Upper lobe of right lung (tissue), 1 donor: ENCODE measurements around the gene DHCR7. TPM values are rescaled to one million over a fixed set of nuclear protein-coding genes. Genes with fewer than 3 reads are reported as not detected.

Experiments used
- ATAC-seq: fragments of 200-7000 bp; cut with Tn5 transposase; one replicate; pipeline ENCODE4 v1.9.1; 2020; ENCODE audit warnings: mild to moderate bottlenecking, moderate library complexity
- DNase-seq: peaks from one replicate; pipeline ENCODE4 v3.0.0-alpha.2; 2020
- H3K27ac ChIP-seq: fragments of 200-600 bp; one replicate; pipeline ENCODE4 v1.8.0; 2022
- H3K27me3 ChIP-seq: fragments of 200-600 bp; one replicate; pipeline ENCODE4 v1.8.0; 2022; ENCODE audit warnings: mild to moderate bottlenecking
- H3K36me3 ChIP-seq: fragments of 200-600 bp; one replicate; pipeline ENCODE4 v1.8.0; 2022
- H3K4me1 ChIP-seq: fragments of 200-600 bp; one replicate; pipeline ENCODE4 v1.8.0; 2022
- H3K4me3 ChIP-seq: fragments of 200-600 bp; one replicate; pipeline ENCODE4 v1.8.0; 2022; ENCODE audit warnings: mild to moderate bottlenecking
- H3K9me3 ChIP-seq: fragments of 200-600 bp; one replicate; pipeline ENCODE4 v1.8.0; 2022
- intact Hi-C: fragments of 100-400 bp; cut with DNase I; formaldehyde crosslinking; loops from one replicate; pipeline ENCODE4 v1.11.0; 2022
- total RNA-seq: library from RNA; stranded (reverse); fragmentation: NEBNext Ultra II Directional; extraction: Animal tissue kit (Norgen Biotek cat#: 25700); gene quantifications from one replicate; pipeline ENCODE4 v1.2.1, GENCODE V29; 2021
- TF ChIP-seq, protein P1 (sequence below): fragments of 200-600 bp; IDR thresholded peaks from one replicate; pipeline ENCODE4 v1.8.0; 2022; ENCODE audit warnings: antibody characterized with exemption
- donor health status: DM: no; HTN: yes; CAD: no; lungs with severe emphysema.

Gene DHCR7
- total RNA-seq, 1 donor from 2014 or later: 105 TPM

DNA sequence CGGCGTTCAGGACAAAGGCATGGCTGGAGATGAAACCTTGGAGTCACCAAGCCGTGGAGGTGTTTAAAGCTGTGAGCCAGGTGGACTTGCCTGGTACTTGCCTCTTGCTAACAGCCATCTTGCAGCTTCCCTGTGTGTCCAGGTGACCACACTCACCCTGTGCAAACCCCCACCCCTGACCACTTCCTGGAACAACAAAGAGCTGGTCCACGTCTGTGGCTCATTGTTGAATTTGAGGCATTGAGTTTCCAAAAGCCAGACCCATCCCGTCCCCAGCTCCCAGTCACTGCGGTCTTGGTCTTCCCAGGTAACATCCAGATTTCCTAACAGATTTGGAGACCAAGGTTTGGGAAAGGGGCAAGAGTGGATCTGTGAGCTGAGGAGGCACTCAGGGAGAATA, 18.5 kb downstream of the DHCR7 start:
- peak; percentile 26 for DNase-seq

DNA sequence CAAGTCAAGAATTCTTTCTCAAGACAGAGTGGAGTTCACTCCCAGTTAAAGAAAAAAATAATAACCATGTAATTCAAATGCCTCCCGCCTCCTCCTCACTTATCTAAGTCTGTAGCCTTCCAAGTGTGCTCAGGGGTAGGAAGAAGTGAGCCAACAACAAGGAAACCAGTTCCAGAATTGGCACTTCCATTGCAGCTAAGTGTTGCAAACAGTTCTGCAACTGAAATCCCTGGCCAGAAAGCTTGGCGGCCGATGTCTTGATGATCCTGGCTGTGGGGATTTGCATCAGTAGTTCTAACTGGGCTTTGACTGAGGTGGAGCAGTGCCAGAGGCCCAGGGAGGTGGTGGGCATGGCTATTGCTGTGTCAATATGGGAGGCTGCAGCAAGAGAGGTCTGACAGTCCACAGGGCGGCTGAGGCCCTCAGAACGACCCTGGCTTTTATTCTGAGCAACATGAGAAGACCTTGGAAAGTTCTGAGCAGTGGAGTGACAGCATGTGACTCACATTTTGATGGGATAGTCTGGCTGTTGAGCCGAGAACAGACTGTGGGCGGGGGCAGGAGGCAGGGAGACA, 19.2 kb downstream of the DHCR7 start:
- peaks cover 9% of the 10 kb centered on the region for H3K4me1 ChIP-seq
- TF ChIP-seq, protein P1, sequence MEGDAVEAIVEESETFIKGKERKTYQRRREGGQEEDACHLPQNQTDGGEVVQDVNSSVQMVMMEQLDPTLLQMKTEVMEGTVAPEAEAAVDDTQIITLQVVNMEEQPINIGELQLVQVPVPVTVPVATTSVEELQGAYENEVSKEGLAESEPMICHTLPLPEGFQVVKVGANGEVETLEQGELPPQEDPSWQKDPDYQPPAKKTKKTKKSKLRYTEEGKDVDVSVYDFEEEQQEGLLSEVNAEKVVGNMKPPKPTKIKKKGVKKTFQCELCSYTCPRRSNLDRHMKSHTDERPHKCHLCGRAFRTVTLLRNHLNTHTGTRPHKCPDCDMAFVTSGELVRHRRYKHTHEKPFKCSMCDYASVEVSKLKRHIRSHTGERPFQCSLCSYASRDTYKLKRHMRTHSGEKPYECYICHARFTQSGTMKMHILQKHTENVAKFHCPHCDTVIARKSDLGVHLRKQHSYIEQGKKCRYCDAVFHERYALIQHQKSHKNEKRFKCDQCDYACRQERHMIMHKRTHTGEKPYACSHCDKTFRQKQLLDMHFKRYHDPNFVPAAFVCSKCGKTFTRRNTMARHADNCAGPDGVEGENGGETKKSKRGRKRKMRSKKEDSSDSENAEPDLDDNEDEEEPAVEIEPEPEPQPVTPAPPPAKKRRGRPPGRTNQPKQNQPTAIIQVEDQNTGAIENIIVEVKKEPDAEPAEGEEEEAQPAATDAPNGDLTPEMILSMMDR: no peak
- H3K27me3 ChIP-seq: no peaks in the 10 kb centered on the region
- no peaks in the 10 kb centered on the region for H3K9me3 ChIP-seq
- ATAC-seq (peak; percentile 58), DNase-seq (peak; percentile 65)
- H3K4me3 ChIP-seq: no peak overlapping the region
- no peaks in the 10 kb centered on the region for H3K36me3 ChIP-seq
- intact Hi-C loops: no loop called here
- no peak overlapping the region for H3K27ac ChIP-seq

More for the DNA sequence above, 18.5 kb downstream of the DHCR7 start:
- no peaks in the 10 kb centered on the region for H3K27me3 ChIP-seq
- TF ChIP-seq, protein P1: no peak
- no peaks in the 10 kb centered on the region for H3K9me3 ChIP-seq
- no peak overlapping the region for H3K27ac ChIP-seq
- intact Hi-C loops: no loop called here
- no peak for ATAC-seq
- H3K36me3 ChIP-seq: peaks cover 1% of the 10 kb centered on the region
- no peak overlapping the region for H3K4me3 ChIP-seq
- H3K4me1 ChIP-seq: peaks cover 9% of the 10 kb centered on the region

DNA sequence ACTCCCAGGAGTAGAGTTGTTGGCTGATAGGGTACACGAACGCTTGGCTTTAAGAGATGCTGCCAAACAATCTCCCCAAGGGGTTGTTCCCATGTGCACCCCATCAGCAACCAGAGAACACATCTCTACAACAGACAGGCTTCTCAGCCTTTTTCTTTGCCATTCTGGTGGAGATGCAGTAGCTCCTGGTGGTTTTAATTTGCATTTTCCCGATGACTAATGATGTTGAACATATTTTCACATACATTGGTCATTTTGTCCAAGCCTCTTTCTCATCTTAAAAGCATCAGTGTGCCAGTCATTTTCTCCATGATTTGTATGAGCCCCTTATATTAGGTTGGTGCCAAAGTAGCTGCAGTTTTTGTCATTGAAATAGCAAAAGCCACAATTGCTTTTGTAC, 21.8 kb downstream of the DHCR7 start:
- no peak for ATAC-seq
- intact Hi-C loops: no loop called here
- H3K27ac ChIP-seq: no peak overlapping the region
- peaks cover 9% of the 10 kb centered on the region for H3K4me1 ChIP-seq
- peaks cover 4% of the 10 kb centered on the region for H3K27me3 ChIP-seq
- H3K4me3 ChIP-seq: no peak overlapping the region
- no peaks in the 10 kb centered on the region for H3K9me3 ChIP-seq
- TF ChIP-seq, protein P1: no peak
- DNase-seq: no peak
- H3K36me3 ChIP-seq: no peaks in the 10 kb centered on the region

DNA sequence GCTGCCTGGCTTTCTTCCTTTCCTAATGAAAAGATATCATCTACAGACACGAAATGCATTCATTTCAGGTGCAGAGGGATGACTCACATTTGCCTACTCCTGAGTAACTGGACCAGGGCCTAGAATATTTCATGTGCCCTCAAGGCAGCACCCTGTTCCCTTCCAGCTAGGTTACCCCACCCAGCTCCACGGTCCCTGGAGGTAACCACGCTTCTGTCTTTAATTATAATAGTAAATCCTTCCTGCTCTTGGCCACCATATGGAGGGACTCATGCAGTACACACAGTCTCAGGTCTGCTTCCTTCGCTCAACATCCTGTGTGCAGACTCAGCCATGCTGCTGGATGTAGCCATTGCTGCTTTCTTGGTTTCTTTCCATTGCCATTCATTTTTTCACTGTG, 22.3 kb downstream of the DHCR7 start:
- intact Hi-C loops: no loop called here
- H3K36me3 ChIP-seq: no peaks in the 10 kb centered on the region
- no peak overlapping the region for H3K4me3 ChIP-seq
- no peak overlapping the region for H3K27ac ChIP-seq
- no peaks in the 10 kb centered on the region for H3K9me3 ChIP-seq
- peak; percentile 22 for DNase-seq
- peaks cover 9% of the 10 kb centered on the region for H3K4me1 ChIP-seq
- peaks cover 4% of the 10 kb centered on the region for H3K27me3 ChIP-seq
- ATAC-seq: no peak
- TF ChIP-seq, protein P1: no peak

DNA sequence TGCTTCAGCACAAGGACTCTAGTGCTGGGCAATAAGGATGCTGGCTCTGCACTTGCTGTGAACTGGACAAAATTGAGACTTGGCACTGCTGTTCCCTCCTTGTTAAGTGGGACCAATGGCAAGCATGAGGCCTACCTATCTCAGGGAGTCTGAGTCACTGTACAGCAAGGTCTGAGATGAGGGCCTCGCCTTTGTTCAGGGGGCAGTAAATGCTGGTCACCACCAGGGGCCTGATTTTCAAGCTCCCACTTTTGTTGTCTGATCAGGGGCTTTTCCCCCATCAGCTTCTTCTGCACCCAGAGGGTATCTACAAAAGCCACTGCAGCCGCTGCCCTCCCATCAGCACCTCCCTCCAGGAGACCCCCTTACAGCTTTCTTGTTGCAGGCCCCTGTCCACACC, 22.8 kb downstream of the DHCR7 start:
- Histone ChIP-seq H3K36me3 (no peaks in the 10 kb centered on the region), H3K27ac (no peak overlapping the region), H3K4me1 (peaks cover 9% of the 10 kb centered on the region), H3K27me3 (peaks cover 4% of the 10 kb centered on the region), H3K4me3 (no peak overlapping the region), H3K9me3 (no peaks in the 10 kb centered on the region)
- intact Hi-C loops: no loop called here
- DNase-seq (peak; percentile 32), ATAC-seq (no peak)
- TF ChIP-seq, protein P1: no peak
